T-helper 2 cell (primary cell): ENCODE data around the gene CDKL2.
"Not testable (repeated sequence)": the region's sequence is repeated elsewhere in the genome, so short reads cannot be mapped to it uniquely, and the experiment has no call there.

Experiments used
- DNase-seq, 5 experiments: peaks; one replicate each; pipeline versions ENCODE4 v3.0.0 to v3.0.0-alpha.2; 2012 to 2022
- total RNA-seq, 2 donors: gene quantifications; one replicate each; lab custom pipeline; 2026; lab: John Stamatoyannopoulos, UW

Gene CDKL2
- total RNA-seq = 0.94 to 2.2 reads per million in 2 donors

GRCh38 chr4:75630174-75630936 is at the start of gene CDKL2:
TSS of gene CDKL2 (minus strand) at chr4:75630528. CDS start at chr4:75625988, 4,540 bp downstream.
- DNase-seq = peak; percentile 84 to 93 (median 89)

GRCh38 chr4:75678965-75679364 is 48.6 kb upstream of the CDKL2 start:
- DNase-seq = no peak

DNA sequence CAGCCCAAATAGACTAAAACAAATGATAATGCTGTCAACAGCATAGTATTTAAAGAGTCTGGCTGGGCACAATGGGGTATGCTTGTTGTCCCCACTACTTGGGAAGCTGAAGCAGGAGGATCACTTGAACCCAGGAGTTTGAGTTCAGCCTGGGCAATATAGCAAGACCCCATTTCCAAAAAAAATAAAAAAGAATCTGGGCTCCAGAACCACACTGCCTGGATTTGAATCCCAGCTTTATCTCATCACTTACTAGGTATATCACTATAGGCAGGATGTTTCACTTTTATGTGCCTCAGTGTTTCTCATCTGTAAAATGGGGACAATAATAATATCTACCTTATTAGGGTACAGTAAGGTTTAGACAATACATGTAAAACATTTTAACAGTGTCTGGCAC is 48.1 kb upstream of the CDKL2 start:
- no peak for DNase-seq

DNA sequence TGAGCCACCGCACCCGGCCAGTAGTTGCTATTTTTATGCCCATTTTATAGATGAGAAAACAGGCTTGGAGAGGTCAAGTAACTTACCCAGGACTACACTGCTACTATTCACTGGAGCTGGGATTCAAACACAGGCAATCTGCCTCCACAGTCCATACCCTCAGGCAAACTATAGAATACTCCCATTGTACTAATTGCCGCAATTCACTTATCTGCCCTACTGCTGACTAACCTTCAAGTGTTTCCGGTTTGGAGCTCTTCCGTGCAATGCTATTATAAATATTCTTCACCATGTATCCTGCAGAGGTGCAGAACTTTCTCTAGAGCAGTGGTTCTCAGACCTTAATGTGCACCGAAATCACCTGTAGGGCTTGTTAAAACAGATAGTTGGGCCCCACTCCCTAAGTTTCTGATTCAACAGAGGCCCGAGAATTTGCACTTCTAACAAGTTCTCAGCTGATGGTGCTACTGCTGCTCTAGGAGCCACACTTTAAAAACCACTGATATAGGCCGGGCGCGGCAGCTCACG is 44.7 kb upstream of the CDKL2 start:
- DNase-seq = no peak

- no peak for DNase-seq
Measured at GRCh38 chr4:75673959-75674328, 43.6 kb upstream of the CDKL2 start.

- peak; percentile 93 to 100 (median 97) for DNase-seq
Measured at GRCh38 chr4:75673027-75673958, 43.0 kb upstream of the CDKL2 start, which contains the start of gene G3BP2. TSS of gene G3BP2 (minus strand) at chr4:75673411. CDS start at chr4:75662025, 11,386 bp downstream.

DNA sequence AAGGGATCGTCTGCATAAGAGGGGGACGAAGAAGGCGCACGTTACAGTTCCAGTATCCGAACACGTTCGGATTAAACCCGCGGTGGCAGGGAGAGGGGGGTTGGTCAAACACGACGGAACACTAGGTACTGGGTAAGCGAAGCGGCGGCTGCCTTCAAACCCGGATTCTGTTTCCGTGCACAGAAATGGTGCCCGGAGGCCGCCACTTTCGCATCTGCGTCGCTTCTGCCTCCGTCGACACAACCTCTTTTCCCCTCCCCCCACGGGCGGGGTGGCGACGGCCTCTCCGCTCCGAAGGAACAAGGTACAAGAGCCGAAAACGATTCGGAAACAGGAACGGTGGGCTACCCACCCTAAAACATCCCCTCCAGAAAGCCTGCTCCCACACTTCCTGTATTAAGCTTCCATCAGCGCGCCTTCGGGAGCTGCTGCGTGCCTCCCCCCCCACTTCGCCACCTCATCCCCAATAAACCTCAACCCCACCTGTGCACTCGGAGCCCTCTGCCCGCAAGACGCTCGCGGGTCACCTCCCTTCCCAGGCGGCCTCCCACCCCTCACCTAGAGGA is 42.2 kb upstream of the CDKL2 start:
- DNase-seq = peak; percentile 54 to 89 (median 71)

GRCh38 chr4:75671802-75672421 is 41.6 kb upstream of the CDKL2 start:
- DNase-seq = no peak

- no peak for DNase-seq
Measured at GRCh38 chr4:75668596-75668995, 38.3 kb upstream of the CDKL2 start.

DNA sequence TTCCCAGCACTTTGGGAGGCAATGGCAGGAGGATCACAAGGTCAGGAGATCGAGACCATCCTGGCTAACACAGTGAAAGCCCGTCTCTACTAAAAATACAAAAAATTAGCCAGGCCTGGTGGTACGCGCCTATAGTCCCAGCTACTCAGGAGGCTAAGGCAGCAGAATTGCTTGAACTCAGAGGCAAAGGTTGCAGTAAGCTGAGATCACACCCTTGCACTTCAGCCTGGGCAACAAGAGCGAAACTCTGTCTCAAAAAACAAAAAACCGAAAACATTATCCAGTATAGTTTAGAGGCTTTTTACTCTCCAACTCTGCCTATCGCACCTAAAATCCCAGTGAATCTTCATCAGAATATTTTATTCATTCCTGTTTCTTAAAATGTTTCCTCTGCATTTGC is 37.3 kb upstream of the CDKL2 start:
- DNase-seq = not testable (repeated sequence)

DNA sequence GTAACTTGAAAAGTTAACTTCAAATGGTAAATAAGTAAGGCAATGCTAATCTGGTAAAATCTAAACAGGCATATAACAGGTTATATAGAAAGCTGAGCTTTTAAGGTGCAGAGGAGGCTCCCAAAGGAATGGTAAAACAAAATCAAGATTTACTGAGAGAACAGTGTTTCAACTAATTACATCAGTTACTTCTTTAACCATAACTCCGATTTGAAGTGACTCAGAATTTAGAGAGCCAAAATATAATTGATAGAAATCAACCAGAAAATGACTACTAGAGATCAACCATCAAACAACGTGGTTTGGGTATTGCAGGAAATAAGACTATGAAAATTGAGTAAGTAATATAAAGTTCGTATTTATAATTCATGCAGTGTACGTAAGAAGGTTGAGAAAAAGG is 36.0 kb upstream of the CDKL2 start:
- DNase-seq = peak in 1 of 5 experiments; percentile 51

DNA sequence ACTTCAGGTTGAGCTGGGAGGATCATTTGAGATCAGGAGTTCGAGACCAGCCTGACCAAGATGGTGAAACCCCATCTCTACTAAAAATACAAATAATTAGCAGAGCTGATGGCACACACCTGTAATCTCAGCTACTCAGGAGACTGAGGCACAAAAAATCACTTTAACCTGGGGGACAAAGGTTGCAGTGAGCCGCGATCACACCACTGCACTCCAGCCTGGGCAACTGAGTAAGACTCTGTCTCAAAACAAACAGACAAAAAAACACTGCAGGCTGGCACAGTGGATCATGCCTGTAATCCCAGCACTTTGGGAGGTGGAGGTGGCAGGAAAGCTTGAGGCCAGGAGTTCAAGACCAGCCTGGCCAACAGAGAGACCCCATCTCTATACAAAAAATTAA is 34.3 kb upstream of the CDKL2 start:
- not testable (repeated sequence) for DNase-seq

- DNase-seq = no peak
Measured at GRCh38 chr4:75662626-75663025, 32.3 kb upstream of the CDKL2 start.

GRCh38 chr4:75660491-75660890 is 30.2 kb upstream of the CDKL2 start:
- no peak for DNase-seq

DNA sequence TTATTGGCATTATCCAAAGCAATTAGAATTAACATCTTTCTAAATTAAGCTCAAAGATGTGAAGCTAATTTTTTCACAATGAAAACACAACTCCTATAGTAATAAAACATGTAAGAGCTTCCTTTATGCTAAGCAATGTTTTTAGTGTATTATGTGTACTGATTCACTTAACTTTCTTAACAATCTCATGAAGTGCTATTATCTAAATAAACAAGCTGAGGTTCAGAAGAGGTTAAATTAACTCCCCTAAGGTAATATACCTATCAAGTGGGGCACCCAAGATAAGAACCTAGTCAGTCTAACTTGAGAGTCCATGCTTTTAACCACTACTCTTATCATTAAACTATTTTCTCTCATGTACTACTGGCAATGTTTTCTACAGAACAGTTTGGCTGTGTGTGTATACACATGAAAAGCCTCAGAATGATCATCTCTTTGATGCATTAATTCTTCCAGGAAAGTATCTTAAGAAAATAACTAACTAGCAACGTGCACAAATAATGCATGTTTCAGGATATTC is 29.2 kb upstream of the CDKL2 start:
- DNase-seq = no peak

- no peak for DNase-seq
Measured at GRCh38 chr4:75658876-75659275, 28.5 kb upstream of the CDKL2 start.

DNA sequence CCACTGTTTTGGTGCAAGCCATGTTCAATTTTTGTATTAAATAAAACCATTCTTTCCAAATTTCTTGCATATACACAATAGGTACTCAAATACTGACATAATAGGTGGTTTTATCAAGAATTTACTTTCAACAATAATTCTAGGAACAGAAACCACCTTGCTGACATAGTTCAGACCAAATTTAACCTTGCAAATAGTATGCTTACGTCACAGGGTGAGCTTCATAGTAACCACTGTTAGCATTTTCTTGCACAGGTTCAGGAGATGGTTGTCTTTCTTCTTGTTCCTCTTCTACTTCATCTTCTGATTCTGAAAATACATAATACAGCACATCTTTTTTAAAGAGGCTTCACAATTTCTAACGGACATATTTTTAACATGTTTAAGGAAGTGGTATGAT is 25.2 kb upstream of the CDKL2 start:
- DNase-seq = peak in 2 of 5 experiments; percentile 52 to 87

- peak in 1 of 5 experiments; percentile 50 for DNase-seq
Measured at GRCh38 chr4:75654905-75655304, 24.6 kb upstream of the CDKL2 start.

GRCh38 chr4:75653845-75654503 is 23.6 kb upstream of the CDKL2 start:
- DNase-seq = peak in 1 of 5 experiments; percentile 38

DNA sequence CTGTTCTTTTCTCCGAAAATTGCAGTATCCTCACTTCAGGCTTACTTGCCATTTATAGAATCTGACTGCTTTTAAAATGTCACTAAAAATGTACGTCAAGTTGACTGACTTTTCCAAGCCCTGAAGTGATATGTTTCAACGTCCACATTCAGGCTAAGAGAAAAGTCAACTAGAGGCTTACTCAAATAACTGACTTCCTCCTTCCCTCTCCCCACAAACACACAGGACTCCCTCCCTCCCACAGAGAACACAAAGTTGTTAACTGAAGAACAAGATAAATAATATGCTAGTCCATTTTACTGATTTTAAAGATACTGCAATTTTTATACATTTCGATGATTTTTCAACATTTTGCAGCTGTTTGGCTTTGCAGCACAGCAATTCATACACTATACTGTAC is 13.8 kb upstream of the CDKL2 start:
- DNase-seq = no peak

- DNase-seq = no peak
Measured at GRCh38 chr4:75643651-75644050, 13.3 kb upstream of the CDKL2 start.
